GM18517 (cell line): ENCODE results near the gene AR.

Experiments used
- ATAC-seq: cut with Tn5 transposase; IDR thresholded peaks from one replicate; pipeline ENCODE4 v1.9.1; 2021; ENCODE audit warnings: mild to moderate bottlenecking, moderate library complexity; ENCODE audit not compliant: unreplicated experiment

The AR gene, protein sequence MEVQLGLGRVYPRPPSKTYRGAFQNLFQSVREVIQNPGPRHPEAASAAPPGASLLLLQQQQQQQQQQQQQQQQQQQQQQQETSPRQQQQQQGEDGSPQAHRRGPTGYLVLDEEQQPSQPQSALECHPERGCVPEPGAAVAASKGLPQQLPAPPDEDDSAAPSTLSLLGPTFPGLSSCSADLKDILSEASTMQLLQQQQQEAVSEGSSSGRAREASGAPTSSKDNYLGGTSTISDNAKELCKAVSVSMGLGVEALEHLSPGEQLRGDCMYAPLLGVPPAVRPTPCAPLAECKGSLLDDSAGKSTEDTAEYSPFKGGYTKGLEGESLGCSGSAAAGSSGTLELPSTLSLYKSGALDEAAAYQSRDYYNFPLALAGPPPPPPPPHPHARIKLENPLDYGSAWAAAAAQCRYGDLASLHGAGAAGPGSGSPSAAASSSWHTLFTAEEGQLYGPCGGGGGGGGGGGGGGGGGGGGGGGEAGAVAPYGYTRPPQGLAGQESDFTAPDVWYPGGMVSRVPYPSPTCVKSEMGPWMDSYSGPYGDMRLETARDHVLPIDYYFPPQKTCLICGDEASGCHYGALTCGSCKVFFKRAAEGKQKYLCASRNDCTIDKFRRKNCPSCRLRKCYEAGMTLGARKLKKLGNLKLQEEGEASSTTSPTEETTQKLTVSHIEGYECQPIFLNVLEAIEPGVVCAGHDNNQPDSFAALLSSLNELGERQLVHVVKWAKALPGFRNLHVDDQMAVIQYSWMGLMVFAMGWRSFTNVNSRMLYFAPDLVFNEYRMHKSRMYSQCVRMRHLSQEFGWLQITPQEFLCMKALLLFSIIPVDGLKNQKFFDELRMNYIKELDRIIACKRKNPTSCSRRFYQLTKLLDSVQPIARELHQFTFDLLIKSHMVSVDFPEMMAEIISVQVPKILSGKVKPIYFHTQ

GRCh38 chrX:67543818-67544217 is at the start of gene AR:
AR (plus strand) TSS chrX:67544021; CDS start chrX:67545147, 1,126 bp downstream.
- no peak for ATAC-seq

DNA sequence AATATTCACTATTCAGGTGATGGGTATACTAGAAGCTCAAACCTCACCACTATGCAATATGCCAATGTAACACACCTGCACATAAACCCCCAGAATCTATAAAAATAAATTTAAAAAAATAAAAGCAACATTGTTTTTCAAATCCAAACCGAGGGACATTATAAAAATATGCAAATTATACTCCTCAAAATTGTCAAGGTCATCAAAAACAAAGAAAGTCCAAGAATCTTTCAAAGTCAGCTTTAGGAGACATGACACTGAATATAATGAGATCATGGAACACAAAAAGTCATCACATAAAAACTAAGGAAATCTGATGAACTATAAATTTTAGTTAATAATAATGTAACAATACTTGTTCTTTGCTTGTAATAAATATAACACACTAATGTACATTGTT is 43.2 kb upstream of the AR start:
- no peak for ATAC-seq

GRCh38 chrX:67503004-67503403 is 40.8 kb upstream of the AR start:
- ATAC-seq = no peak

DNA sequence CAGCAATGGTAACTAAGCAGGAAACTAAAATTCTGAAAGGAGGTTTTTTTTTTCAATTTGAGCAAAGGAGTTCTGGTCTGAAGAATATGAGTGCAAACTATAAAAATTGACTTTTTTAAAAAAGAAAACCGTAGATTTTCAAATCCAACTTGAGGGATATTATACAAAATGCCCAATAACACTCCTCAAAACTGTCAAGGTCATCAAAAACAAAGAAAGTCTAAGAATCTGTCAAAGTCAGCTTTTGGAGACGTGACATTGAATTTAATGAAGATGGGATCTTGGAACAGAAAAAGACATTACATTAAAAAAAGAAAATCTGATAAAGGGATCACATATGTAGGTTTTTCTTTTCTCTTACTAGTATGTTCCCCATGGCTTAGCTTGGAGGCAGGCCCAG is 40.4 kb upstream of the AR start:
- ATAC-seq = no peak

- no peak for ATAC-seq
These were observed 23.1 kb upstream of the AR start for GRCh38 chrX:67520671-67521070.

GRCh38 chrX:67523002-67523681 is 20.7 kb upstream of the AR start:
- ATAC-seq = no peak

DNA sequence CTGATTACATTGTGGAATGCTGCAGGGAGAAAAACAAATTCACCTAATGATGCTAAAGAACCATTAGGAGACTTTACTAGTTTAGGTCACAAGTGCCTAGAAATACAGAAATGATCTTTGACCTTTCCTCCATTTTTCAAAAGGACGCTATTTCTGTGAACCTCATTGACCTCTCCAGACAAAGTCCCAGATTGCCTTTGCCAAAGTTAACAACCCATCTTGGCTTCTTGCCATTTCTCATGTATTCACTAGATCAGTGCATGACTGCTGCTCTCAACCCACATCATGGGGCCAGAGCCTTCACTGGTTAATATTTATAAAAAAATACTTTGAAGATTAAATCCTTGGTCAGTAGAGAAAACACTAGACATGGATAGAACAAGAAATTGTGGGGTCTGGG is 19.9 kb upstream of the AR start:
- ATAC-seq = no peak

GRCh38 chrX:67524428-67524827 is 19.4 kb upstream of the AR start:
- no peak for ATAC-seq

DNA sequence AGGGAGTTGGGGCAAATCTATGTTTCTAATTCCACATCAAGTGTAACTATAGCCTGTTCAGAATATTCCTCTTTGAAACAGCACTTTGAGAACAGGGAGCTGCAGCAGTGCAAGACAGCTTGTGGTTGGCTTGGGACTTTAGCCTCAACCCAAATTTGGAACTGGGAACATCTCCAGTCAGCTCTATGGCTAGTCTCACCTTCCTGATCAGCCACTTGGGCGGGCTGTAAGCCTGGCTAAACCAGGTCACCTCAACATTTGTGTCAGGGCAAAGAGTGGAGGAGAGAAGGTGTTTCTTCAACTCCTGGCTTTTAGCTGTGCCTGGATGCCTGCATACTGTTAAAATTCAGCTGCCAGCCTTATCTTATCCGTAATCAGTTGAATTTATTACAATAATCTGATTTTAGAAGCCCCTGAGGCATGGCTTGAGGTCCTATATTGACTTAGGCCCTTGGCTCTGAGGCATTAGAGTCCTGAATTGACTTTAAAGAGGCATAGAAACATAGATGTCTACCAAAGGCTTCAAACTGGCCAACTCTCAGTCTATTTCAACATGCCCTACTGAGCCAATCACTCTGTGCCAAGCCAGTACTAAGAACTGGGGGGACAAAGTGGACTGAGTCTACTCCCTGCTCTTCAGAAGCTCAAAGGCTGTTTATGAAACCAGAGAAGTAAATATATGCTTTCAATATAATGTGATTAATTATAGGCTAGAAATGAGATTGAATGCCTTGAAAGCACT is 18.7 kb upstream of the AR start:
- no peak for ATAC-seq

DNA sequence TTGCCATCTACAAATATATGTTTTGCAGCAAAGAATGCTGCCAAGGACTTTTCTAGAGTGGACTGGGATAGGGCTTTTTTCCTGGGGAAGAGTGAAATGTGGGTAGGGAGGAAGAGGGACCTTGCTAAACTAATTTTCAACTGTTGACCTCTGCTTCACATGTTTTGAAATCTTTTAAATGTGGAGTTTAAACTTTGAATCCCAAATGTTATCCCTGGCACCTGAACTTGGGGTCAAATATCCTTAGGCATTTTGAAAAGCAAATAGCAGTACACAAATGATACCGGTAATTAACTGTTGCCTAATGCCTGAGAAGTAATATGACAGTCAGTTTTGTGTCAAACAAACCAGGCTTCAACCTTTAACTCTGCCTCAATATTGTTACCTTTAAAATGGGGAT is 7.3 kb upstream of the AR start:
- ATAC-seq = no peak

DNA sequence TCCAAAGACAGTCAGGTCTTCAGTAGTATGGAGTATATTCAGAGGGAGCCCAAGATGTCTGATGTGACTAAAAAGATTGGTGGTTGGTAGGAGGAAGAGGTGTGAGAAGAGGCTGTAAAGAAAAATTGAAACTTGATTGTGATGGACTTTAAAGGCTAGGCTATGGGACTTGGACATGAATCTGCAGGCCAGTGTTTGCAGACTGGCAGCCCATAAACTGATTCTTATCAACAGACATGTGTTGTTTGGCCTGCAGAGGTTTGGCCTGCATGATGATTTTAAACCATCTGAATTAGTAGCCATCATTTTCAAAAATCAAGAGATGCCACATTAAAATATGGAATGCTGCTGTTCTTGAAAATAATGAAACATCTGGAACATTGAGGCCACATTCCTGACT is 5.4 kb upstream of the AR start:
- ATAC-seq = no peak

DNA sequence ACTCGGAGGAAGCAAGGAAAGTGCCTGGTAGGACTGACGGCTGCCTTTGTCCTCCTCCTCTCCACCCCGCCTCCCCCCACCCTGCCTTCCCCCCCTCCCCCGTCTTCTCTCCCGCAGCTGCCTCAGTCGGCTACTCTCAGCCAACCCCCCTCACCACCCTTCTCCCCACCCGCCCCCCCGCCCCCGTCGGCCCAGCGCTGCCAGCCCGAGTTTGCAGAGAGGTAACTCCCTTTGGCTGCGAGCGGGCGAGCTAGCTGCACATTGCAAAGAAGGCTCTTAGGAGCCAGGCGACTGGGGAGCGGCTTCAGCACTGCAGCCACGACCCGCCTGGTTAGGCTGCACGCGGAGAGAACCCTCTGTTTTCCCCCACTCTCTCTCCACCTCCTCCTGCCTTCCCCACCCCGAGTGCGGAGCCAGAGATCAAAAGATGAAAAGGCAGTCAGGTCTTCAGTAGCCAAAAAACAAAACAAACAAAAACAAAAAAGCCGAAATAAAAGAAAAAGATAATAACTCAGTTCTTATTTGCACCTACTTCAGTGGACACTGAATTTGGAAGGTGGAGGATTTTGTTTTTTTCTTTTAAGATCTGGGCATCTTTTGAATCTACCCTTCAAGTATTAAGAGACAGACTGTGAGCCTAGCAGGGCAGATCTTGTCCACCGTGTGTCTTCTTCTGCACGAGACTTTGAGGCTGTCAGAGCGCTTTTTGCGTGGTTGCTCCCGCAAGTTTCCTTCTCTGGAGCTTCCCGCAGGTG is 637 bp downstream of the AR start:
- no peak for ATAC-seq

- no peak for ATAC-seq
These were observed 1.4 kb downstream of the AR start for GRCh38 chrX:67545036-67545821.

GRCh38 chrX:67545893-67546495 is 2.2 kb downstream of the AR start:
- ATAC-seq = no peak

DNA sequence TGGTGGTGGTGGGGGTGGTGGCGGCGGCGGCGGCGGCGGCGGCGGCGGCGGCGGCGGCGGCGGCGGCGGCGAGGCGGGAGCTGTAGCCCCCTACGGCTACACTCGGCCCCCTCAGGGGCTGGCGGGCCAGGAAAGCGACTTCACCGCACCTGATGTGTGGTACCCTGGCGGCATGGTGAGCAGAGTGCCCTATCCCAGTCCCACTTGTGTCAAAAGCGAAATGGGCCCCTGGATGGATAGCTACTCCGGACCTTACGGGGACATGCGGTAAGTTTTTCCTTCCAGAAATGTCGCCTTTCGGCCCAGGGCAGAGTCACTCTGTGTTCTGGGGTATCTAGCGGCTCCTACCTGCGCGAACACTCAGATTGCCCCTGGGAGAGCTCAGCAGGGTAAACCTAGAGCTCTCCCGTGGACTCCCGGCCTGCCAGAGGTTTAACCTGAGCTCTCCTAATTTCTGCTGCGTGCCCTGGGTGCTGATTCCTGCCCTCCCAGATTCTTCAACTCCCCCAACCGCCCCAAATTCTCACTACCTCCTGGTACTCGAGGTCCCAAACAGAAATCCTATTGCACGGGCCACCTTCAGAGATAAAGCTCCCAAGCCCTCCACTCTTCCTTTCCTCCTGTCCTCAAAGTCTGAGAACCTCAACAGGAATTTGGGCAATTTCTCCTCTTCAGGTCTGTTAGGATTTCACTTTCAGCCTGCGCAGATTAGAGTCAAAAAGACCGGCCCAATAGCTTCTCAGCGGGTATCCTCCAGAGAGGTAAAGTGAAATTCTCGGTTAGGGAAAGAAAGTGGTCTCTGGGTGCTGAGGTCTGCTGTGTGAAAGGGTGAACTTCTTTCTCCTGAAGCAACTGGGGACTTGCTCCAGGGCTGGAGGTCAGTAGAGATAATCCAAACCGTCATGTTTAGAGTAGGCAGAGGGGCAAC is 2.9 kb downstream of the AR start:
- ATAC-seq = no peak

GRCh38 chrX:67555578-67556203 is 11.9 kb downstream of the AR start:
- peak; percentile 69 for ATAC-seq

DNA sequence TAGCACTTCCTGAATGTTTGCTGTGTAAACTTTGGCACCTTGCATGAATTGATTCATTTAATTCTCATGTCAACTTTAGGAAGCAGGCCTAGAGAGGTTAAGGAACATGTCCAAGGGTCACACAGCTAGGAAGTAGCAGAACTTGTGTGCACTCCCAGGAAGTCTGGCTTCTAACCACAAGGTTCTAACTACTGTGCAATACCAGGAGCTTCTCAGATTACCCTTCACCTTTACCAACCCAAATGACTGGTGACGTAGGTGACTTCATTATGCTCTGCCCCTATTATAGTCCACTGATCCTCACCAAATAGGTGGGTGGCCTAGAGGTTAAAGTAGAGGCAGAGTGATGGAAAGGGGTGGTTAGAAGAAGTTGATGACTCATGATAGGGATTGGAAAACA is 14.4 kb downstream of the AR start:
- no peak for ATAC-seq
